IMR-90 (cell line): ENCODE results near the gene SLC12A8.

Experiments used
- CEBPB ChIP-seq: IDR thresholded peaks from 2 replicates; pipeline ENCODE4 v1.6.1; 2012; ENCODE audit warnings: low read depth, low read length, improper control_type of control experiment
- MXI1 ChIP-seq: IDR thresholded peaks from 2 replicates; pipeline ENCODE4 v1.6.1; 2012; ENCODE audit warnings: low read depth, mild to moderate bottlenecking, low read length, moderate library complexity, borderline replicate concordance
- POLR2A ChIP-seq: IDR thresholded peaks from 2 replicates; pipeline ENCODE4 v1.6.1; 2012; ENCODE audit warnings: mild to moderate bottlenecking, low read depth, low read length
- RFX5 ChIP-seq: IDR thresholded peaks from 2 replicates; pipeline ENCODE4 v1.8.0; 2012; ENCODE audit warnings: low read depth, mild to moderate bottlenecking, low read length, moderate library complexity
- TF ChIP-seq, protein P1 (sequence below): conservative IDR thresholded peaks from 2 replicates; pipeline ENCODE4 v1.5.1; 2012; ENCODE audit warnings: mild to moderate bottlenecking, low read depth, low read length, improper control_type of control experiment
- TF ChIP-seq, protein P2 (sequence below): fragments of 150-350 bp; IDR thresholded peaks from 2 replicates; pipeline ENCODE4 v1.6.1; 2017; ENCODE audit warnings: mild to moderate bottlenecking, antibody characterized with exemption, low read length, low read depth

DNA sequence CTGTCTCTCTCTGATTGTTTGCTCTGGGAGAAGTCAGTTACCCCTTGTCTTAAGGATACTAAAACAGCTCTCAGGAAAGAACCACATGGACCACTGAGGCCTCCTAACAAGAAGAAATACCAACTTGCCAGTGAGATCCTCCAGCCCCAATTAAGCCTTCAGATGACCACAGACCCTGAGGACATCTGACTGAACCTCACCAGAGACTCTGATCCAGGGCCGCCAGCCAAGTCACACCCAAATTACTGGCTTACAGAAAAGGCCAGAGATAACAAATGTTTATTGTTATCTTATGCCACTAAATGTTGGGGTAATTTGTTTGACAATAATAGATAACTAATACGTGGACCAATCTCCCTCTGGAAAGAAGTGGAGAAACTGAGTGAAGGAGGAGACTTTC, 40.2 kb downstream of the SLC12A8 start:
- TF ChIP-seq POLR2A = no peak
- TF ChIP-seq, protein P1, sequence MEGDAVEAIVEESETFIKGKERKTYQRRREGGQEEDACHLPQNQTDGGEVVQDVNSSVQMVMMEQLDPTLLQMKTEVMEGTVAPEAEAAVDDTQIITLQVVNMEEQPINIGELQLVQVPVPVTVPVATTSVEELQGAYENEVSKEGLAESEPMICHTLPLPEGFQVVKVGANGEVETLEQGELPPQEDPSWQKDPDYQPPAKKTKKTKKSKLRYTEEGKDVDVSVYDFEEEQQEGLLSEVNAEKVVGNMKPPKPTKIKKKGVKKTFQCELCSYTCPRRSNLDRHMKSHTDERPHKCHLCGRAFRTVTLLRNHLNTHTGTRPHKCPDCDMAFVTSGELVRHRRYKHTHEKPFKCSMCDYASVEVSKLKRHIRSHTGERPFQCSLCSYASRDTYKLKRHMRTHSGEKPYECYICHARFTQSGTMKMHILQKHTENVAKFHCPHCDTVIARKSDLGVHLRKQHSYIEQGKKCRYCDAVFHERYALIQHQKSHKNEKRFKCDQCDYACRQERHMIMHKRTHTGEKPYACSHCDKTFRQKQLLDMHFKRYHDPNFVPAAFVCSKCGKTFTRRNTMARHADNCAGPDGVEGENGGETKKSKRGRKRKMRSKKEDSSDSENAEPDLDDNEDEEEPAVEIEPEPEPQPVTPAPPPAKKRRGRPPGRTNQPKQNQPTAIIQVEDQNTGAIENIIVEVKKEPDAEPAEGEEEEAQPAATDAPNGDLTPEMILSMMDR = no peak
- TF ChIP-seq CEBPB = no peak
- TF ChIP-seq RFX5 = no peak
- TF ChIP-seq, protein P2, sequence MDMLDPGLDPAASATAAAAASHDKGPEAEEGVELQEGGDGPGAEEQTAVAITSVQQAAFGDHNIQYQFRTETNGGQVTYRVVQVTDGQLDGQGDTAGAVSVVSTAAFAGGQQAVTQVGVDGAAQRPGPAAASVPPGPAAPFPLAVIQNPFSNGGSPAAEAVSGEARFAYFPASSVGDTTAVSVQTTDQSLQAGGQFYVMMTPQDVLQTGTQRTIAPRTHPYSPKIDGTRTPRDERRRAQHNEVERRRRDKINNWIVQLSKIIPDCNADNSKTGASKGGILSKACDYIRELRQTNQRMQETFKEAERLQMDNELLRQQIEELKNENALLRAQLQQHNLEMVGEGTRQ = no peak
- TF ChIP-seq MXI1 = no peak
